Midbrain (tissue), 1 donor: ENCODE measurements around the gene MMAB.

Source experiments
- DNase-seq: peaks from one replicate; lab custom pipeline; 2025; lab: John Stamatoyannopoulos, UW

MMAB gene

GRCh38 chr12:109573029-109573913, at the start of gene MMAB, which contains the start of gene MVK:
MMAB (minus strand) TSS chr12:109573504; CDS start chr12:109573480, 24 bp downstream.
MVK (plus strand) TSS chr12:109573794; CDS start chr12:109574823, 1,029 bp downstream.
- DNase-seq = peak; percentile 100

GRCh38 chr12:109621901-109622364, 48.6 kb upstream of the MMAB start:
- DNase-seq = no peak

DNA sequence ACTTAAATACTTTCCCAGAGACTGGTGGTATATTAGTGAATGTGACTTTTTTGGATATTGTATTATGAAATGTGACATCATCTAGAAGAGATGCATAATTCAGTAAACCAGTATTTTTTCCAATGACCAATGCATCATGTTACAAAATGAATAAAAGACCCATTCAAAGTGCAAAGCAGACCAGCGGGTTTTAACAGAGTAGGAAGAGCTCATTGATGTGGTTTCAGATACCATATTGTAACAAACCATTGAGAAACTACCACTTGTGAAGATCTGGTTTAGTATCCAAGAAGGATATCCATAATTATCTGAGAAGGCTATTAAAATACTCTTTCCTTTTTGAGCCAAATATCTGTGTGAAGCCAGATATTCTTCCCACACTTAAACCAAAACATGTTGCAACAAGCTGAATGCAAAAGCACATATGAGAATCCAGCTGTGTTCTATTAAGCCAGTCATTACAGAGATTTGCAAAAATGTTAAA, 47.9 kb upstream of the MMAB start:
- peak; percentile 14 for DNase-seq

- no peak for DNase-seq
Observed at GRCh38 chr12:109619002-109619604, 45.8 kb upstream of the MMAB start.

- DNase-seq = no peak
Observed at GRCh38 chr12:109618082-109618481, 44.8 kb upstream of the MMAB start.

DNA sequence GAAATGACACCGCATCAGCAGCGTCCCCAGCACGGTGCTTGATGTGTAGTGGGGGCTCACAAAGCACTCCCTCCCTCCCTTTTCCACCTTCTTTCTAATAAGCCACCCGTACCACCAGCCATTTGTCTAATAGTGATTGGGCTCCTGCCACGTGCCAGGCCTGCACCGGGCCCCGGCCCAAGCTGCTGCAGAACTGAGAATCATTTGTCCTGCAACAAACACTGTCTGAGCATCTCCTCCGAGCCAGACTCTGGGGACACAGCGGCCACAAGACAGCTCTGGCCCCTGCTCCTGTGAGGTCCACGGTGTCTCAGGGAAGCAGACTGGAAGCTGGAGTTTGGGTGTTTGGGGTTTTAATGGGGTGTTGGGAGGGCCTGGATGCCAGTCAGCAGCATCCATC, 44.2 kb upstream of the MMAB start:
- DNase-seq = peak; percentile 84

GRCh38 chr12:109615556-109616229, 42.4 kb upstream of the MMAB start:
- DNase-seq = no peak

DNA sequence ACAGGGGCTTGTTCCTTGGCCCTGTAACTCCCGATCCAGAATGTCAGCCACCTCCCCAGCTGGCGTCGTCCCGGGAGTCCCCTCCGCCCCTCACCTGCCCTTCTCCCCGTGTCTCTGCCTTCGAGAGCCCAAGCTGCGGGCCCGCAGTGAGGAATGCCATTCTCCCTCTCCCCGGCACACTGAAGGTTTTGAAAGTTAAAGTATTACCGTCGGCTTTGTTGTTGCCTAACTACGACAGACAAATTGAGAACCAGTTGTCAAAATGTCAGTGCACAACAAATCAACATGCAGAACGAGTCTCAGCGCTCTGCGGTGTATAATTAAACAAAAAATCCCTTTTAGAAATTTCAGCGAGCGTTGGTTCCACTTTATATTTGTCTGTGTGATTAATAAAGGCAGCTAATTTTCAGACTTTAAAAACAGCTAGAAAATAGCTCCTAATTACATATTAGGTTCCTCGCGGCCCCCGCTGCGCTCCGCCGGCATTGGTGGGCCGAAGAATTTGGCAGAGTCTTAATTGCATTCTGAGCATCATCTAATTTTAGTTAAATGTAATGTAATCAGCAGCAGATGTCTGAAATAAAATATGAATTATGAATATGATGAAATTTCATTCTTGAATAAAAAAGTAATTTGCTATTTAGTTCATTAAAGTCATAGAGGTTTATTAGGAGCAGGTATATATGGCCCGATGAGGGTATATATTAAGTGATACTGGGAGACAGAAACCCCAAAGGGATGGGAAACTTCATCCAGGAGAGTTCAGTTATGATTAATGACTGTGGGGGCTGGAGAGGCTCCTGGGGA, 40.5 kb upstream of the MMAB start:
- no peak for DNase-seq

DNA sequence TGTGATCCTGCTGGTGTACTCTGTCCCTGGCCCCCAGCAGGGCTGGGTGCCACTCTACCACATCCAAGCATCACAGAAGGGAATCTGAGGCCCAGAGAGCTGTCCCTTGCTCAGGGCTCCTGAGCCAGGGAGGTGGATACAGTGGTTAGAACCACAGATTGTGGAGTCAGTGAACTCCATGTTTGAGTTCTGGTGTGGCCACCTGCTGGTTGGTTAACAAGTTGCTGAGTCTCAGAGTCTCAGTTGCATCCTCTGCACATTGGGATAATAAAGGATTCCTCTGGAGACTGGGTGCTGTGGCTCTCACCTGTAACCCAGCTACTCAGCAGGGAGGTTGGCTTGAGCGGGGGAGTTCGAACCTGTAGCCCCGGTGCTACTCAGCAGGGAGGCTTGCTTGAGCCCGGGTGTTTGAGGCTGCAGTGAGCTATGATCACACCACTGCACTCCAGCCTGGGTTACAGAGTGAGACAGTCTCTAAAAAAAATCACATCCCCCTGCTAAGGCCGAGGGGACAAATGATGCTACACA, 39.7 kb upstream of the MMAB start:
- no peak for DNase-seq

DNA sequence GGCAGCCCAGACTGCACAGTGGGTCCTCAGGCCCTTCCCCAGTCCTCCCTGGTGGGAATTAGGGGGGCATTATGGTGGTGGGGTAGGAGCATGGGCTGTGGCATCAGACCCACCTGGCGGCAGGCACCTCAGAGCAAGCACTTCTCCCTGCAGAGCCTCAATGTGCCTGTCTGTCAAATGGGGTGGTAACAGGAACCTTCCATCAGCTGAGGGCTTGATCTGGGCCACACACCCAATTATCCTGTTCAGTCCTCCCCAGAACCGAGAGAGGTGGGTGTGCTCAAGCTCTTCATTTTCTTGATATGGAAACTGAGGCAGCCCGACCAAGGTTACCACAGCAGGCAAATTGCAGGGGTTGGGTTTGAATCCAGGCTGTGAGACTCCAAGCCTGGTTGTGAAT, 38.7 kb upstream of the MMAB start:
- DNase-seq = no peak

DNA sequence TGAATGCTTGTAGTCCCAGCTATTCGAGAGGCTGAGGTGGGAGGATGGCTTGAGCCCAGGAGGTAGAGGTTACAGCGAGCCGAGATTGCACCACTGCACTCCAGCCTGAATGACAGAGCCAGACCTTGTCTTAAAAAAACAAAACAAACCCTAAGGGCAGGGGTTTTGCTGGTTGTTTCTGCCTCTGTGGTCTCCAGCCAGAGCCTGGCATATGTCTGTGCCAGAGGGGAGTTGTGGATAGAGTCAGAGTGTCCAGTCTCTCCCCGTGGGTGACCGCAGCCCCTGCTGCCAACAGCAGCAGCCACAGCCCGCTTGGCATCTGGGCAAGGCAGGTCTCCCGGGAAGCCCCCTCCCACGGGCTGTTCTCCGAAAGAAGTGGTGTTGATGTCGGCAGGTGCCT, 37.9 kb upstream of the MMAB start:
- no peak for DNase-seq

DNA sequence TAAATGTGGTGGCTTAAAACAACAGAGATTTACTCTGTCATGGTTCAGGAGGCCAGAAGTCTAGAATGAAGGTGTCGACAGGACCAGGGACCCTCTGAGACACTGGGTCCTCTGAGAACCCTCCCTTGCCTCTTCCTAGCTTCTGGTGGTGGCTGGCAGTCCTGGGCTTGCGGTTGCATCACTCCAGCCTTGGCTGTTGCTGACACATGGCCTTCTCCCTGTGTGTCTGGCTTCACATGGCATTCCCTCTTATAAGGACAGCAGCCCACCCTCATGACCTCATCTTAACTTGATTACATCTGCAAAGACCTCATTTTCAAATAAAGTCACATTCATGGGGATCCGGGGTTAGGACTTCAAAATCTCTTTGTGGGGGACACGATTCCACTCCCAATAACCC, 37.2 kb upstream of the MMAB start:
- no peak for DNase-seq

DNA sequence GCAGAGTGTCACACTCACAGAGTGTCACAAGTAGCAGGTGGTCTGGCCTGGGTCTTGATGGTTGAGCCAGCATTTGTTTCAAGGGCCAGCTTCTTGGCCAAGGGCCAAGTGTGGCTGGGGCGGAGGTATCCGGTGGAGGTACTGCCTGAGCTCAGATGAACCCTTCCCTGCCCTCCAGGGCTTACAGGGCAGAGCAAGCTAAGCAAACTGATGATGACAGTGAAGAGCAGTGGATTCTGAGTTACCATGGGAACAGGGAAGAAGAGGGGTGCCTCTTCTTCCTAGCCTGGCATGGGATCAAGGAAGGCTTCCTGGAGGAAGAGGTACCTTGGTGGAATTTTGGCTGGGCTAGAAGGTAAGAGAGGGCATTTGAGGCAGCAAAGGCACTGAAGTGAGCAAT, 36.0 kb upstream of the MMAB start:
- DNase-seq = no peak

DNA sequence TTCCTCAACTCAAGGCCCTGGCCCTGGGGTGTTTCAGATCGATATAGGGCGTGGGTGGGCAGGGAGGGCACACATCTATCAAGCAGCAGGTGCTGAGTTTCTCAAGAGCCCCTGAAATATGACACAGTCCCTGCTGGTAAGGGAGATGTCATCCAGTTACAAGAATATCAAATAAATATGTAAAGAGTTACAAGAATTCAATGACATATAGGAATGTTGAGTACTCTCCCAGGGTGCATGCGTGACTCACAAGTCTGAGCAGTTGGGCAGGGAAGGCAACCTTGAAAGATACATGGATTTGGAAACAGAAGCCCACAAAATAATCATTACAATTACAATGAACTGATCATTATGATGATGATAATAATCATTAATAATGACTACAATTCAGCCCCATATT, 35.5 kb upstream of the MMAB start:
- DNase-seq = no peak

GRCh38 chr12:109608270-109608669, 35.0 kb upstream of the MMAB start:
- no peak for DNase-seq

DNA sequence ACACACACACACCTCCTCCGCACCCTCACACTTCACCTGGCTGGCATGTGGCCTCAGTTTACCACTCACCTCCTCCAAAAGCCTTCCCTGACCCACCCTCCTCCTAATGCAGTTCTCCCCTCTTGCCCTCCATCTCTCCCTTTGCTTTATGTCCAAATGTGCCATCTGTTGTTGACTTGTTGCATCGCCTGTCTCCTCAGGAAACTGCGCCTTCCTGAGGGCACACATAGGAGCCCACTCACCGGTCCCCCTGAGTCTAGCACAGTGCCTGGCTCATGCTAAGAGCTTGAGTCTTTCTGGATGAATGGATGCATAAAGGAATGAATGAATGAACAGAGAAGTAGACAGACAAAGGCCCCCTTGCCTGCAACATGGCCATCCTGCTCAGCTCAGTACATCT, 34.3 kb upstream of the MMAB start:
- DNase-seq = no peak

DNA sequence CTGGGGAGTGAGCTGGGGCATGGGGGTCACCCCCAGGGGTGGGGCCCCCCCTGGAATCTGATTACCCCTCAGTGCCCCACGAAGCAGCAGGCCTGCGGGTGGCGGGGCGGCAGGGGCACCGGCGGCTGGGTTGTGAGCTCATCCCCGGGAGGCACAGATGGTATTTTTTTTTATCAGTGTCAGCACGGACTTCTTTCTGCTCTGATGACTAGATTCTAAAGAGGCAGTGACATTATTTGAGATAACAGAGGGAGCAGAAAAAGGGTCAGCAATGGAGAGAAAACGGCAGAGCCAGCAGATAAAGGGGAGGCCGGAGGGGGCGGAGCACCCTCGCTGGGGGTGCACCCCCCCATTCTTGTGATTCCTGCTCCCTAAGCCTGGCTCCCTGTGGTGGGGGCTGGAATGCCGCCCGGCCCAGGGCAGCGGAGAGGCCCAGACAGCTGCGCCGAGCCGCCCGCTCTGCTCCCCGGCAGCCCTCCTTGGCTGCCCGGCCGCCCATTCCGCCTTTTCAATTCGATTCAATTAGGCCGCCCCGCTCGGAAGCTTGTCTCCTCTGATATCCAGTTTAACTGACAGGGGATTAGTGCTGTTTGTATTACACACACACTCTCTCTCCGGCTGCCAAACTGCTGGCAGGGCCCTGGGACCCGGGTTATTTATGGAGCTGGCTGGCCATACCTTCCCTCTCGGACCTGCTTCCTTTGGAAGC, 33.2 kb upstream of the MMAB start:
- DNase-seq = peak; percentile 71

DNA sequence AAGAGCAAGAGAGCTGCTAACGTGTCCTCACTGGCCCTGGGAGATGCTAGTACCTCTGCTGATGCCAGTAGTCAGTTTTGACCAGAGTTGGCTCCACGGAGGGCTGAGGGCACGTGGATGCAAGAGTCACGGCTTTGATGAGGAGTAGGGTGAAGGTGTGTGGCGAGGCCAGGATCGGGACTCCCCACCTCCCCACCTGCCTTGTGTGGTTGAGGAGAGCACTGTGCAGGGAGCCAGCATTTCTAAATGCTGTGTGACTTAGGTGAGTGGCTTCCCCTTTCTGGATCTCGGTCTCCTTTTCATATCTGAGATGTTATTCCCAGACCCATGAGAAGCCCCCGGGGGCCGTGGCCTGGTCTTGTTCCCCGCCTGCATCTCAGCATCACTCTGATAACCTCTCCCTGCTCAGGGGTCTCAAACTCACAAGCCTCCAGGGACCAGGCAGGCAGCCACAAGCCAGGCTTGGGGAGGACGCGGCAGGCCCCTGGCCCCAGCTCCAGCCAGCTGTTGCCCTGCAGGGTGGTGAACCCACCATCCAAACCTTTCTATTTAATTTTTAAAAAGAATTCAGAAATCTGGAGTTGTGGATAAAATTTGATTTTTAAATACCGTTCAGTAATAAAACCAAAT, 32.4 kb upstream of the MMAB start:
- DNase-seq = no peak

- DNase-seq = no peak
Observed at GRCh38 chr12:109605016-109605415, 31.7 kb upstream of the MMAB start.

GRCh38 chr12:109604132-109604585, 30.9 kb upstream of the MMAB start:
- DNase-seq = no peak
